Lower lobe of right lung (tissue), 2 donors: Measurements from ENCODE around the gene RPL26. TPM values are rescaled to one million over a fixed set of nuclear protein-coding genes. Genes with fewer than 3 reads are reported as not detected.
A peak's percentile ranks its signal among the peaks of the same experiment; 100 is the strongest.
"Not testable (repeated sequence)": the region's sequence is repeated elsewhere in the genome, so short reads cannot be mapped to it uniquely, and the experiment has no call there.

Source experiments
- ATAC-seq, 2 donors: fragments of 200-7000 bp; cut with Tn5 transposase; one replicate each; pipeline ENCODE4 v1.9.1; 2020 to 2022; ENCODE audit warnings: mild to moderate bottlenecking in 2 of 2, moderate library complexity in 2 of 2
- DNase-seq: peaks from one replicate; pipeline ENCODE4 v3.0.0-alpha.2; 2020
- H3K27ac ChIP-seq: fragments of 200-600 bp; one replicate; pipeline ENCODE4 v1.8.0; 2022
- H3K27me3 ChIP-seq: fragments of 200-600 bp; one replicate; pipeline ENCODE4 v1.8.0; 2022; ENCODE audit warnings: low read depth
- H3K36me3 ChIP-seq: fragments of 200-600 bp; one replicate; pipeline ENCODE4 v1.8.0; 2022; ENCODE audit warnings: mild to moderate bottlenecking
- H3K4me1 ChIP-seq: fragments of 200-600 bp; one replicate; pipeline ENCODE4 v1.8.0; 2022
- H3K4me3 ChIP-seq: fragments of 200-600 bp; one replicate; pipeline ENCODE4 v1.8.0; 2022; ENCODE audit warnings: mild to moderate bottlenecking
- H3K9me3 ChIP-seq: fragments of 200-600 bp; one replicate; pipeline ENCODE4 v1.8.0; 2022
- CTCF ChIP-seq: fragments of 200-600 bp; IDR thresholded peaks from one replicate; pipeline ENCODE4 v1.8.0; 2022; ENCODE audit warnings: antibody characterized with exemption, mild to moderate bottlenecking
- intact Hi-C: fragments of 100-400 bp; cut with DNase I; formaldehyde crosslinking; loops from one replicate; pipeline ENCODE4 v1.11.0; 2022
- total RNA-seq: library from RNA; stranded (reverse); fragmentation: NEBNext Ultra II Directional; extraction: Animal tissue kit (Norgen Biotek cat#: 25700); gene quantifications from one replicate; pipeline ENCODE4 v1.2.1, GENCODE V29; 2021
- donor health status: DM: no; HTN: yes; CAD: no; lungs with severe emphysema.

Gene RPL26
- total RNA-seq, 1 donor from 2014 or later = 1,194 TPM

GRCh38 chr17:8397636-8398035 lies 14.6 kb upstream of the RPL26 start, which contains the start of gene RNF222:
Gene RNF222 (minus strand): TSS chr17:8397827. CDS start chr17:8393461, 4,366 bp downstream.
- ATAC-seq (no peak), DNase-seq (no peak)
- intact Hi-C loops = no loop called here
- TF ChIP-seq CTCF = no peak
- Histone ChIP-seq H3K4me3 (no peak within 1 kb of the TSS), H3K36me3 (no peaks in the 10 kb centered on the region), H3K4me1 (no peaks in the 10 kb centered on the region), H3K27me3 (peaks cover 40% of the 10 kb centered on the region), H3K9me3 (no peaks in the 10 kb centered on the region), H3K27ac (no peak within 1 kb of the TSS)

GRCh38 chr17:8394497-8394896 lies 11.5 kb upstream of the RPL26 start:
- H3K36me3 ChIP-seq, H3K4me3 ChIP-seq, ATAC-seq, H3K27ac ChIP-seq, DNase-seq, H3K9me3 ChIP-seq, H3K4me1 ChIP-seq, intact Hi-C loops: not testable (repeated sequence)
- H3K27me3 ChIP-seq = peaks cover 40% of the 10 kb centered on the region

GRCh38 chr17:8393470-8394231 lies 10.7 kb upstream of the RPL26 start:
- DNase-seq (no peak), ATAC-seq (peak; percentile 48 to 50)
- no peak overlapping the region for H3K4me3 ChIP-seq
- H3K36me3 ChIP-seq = no peaks in the 10 kb centered on the region
- no peaks in the 10 kb centered on the region for H3K4me1 ChIP-seq
- peaks cover 34% of the 10 kb centered on the region for H3K27me3 ChIP-seq
- no peaks in the 10 kb centered on the region for H3K9me3 ChIP-seq
- intact Hi-C loops = no loop called here
- no peak overlapping the region for H3K27ac ChIP-seq
- no peak for TF ChIP-seq CTCF

GRCh38 chr17:8392674-8393469 lies 9.9 kb upstream of the RPL26 start:
- Histone ChIP-seq H3K27me3 (peaks cover 30% of the 10 kb centered on the region), H3K4me1 (no peaks in the 10 kb centered on the region), H3K9me3 (no peaks in the 10 kb centered on the region), H3K27ac (no peak overlapping the region), H3K36me3 (no peaks in the 10 kb centered on the region), H3K4me3 (no peak overlapping the region)
- no peak for TF ChIP-seq CTCF
- DNase-seq (no peak), ATAC-seq (peak; percentile 24 to 31)
- intact Hi-C loops = no loop called here

GRCh38 chr17:8392274-8392673 lies 9.3 kb upstream of the RPL26 start:
- ATAC-seq (no peak), DNase-seq (no peak)
- Histone ChIP-seq H3K27me3 (peaks cover 24% of the 10 kb centered on the region), H3K36me3 (no peaks in the 10 kb centered on the region), H3K4me3 (no peak overlapping the region), H3K27ac (no peak overlapping the region), H3K9me3 (no peaks in the 10 kb centered on the region), H3K4me1 (no peaks in the 10 kb centered on the region)
- intact Hi-C loops = no loop called here
- no peak for TF ChIP-seq CTCF

- H3K36me3 ChIP-seq = no peaks in the 10 kb centered on the region
- H3K4me3 ChIP-seq = no peak overlapping the region
- ATAC-seq (no peak), DNase-seq (no peak)
- H3K27ac ChIP-seq = no peak overlapping the region
- H3K4me1 ChIP-seq = no peaks in the 10 kb centered on the region
- intact Hi-C loops = no loop called here
- no peaks in the 10 kb centered on the region for H3K9me3 ChIP-seq
- TF ChIP-seq CTCF = no peak
- peaks cover 19% of the 10 kb centered on the region for H3K27me3 ChIP-seq
Observed at GRCh38 chr17:8391711-8392110, 8.7 kb upstream of the RPL26 start.
